HG02798 (cell line): Measurements from ENCODE around the gene SPOUT1.
"Not testable (repeated sequence)": the region's sequence is repeated elsewhere in the genome, so short reads cannot be mapped to it uniquely, and the experiment has no call there.

ENCODE experiments used
- ATAC-seq: cut with Tn5 transposase; IDR thresholded peaks from one replicate; pipeline ENCODE4 v1.9.1; 2021; ENCODE audit warnings: mild to moderate bottlenecking; ENCODE audit not compliant: unreplicated experiment, poor library complexity

The SPOUT1 gene

GRCh38 chr9:128781187-128782070 lies 48.2 kb downstream of the SPOUT1 start:
- no peak for ATAC-seq

GRCh38 chr9:128780093-128780492 lies 49.5 kb downstream of the SPOUT1 start:
- not testable (repeated sequence) for ATAC-seq

- ATAC-seq = no peak
Observed at GRCh38 chr9:128774804-128775203, 54.8 kb downstream of the SPOUT1 start.

- no peak for ATAC-seq
Observed at GRCh38 chr9:128773049-128773448, 56.5 kb downstream of the SPOUT1 start.

GRCh38 chr9:128771745-128772519 lies 57.7 kb downstream of the SPOUT1 start, which contains the start of gene ZER1:
TSS of gene ZER1 (minus strand) at chr9:128771927. CDS start at chr9:128755565, 16,362 bp downstream.
- peak; percentile 95 for ATAC-seq

- no peak for ATAC-seq
Observed at GRCh38 chr9:128771094-128771721, 58.4 kb downstream of the SPOUT1 start.

GRCh38 chr9:128770286-128771030 lies 59.1 kb downstream of the SPOUT1 start:
- ATAC-seq = no peak
